ENCODE data around the gene TBCCD1. TPM values are rescaled to one million over a fixed set of nuclear protein-coding genes. Genes with fewer than 3 reads are reported as not detected.
A peak's percentile ranks its signal among the peaks of the same experiment; 100 is the strongest.

Gene TBCCD1, protein sequence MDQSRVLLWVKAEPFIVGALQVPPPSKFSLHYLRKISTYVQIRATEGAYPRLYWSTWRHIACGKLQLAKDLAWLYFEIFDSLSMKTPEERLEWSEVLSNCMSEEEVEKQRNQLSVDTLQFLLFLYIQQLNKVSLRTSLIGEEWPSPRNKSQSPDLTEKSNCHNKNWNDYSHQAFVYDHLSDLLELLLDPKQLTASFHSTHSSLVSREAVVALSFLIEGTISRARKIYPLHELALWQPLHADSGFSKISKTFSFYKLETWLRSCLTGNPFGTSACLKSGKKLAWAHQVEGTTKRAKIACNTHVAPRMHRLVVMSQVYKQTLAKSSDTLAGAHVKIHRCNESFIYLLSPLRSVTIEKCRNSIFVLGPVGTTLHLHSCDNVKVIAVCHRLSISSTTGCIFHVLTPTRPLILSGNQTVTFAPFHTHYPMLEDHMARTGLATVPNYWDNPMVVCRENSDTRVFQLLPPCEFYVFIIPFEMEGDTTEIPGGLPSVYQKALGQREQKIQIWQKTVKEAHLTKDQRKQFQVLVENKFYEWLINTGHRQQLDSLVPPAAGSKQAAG
- total RNA-seq (1 to 10 TPM; 6.4 to 8.4 (median 7.5) TPM), polyA plus RNA-seq (4.7 TPM)
- long read RNA-seq, donor 1, transcript TBCCD1-201 (8 exons, 2,441 nt) = major isoform, 31 of 34 reads
- long read RNA-seq, donor 1, partial matches to known transcripts = 2 of 34 reads
- long read RNA-seq, donor 1, other reads (novel, unspliced or antisense) = 1 of 34 reads
- long read RNA-seq, donor 2, transcript TBCCD1-201 (8 exons, 2,441 nt) = major isoform, 15 of 16 reads
- long read RNA-seq, donor 2, partial matches to known transcripts = 0 of 16 reads
- long read RNA-seq, donor 2, other reads (novel, unspliced or antisense) = 1 of 16 reads
- long read RNA-seq, donor 3, transcript TBCCD1-201 (8 exons, 2,441 nt) = major isoform, 52 of 62 reads
- long read RNA-seq, donor 3, partial matches to known transcripts = 2 of 62 reads
- long read RNA-seq, donor 3, other reads (novel, unspliced or antisense) = 8 of 62 reads
- long read RNA-seq, donor 4, transcript TBCCD1-201 (8 exons, 2,441 nt) = major isoform, 6 of 8 reads
- long read RNA-seq, donor 4, partial matches to known transcripts = 0 of 8 reads
- long read RNA-seq, donor 4, other reads (novel, unspliced or antisense) = 2 of 8 reads

DNA sequence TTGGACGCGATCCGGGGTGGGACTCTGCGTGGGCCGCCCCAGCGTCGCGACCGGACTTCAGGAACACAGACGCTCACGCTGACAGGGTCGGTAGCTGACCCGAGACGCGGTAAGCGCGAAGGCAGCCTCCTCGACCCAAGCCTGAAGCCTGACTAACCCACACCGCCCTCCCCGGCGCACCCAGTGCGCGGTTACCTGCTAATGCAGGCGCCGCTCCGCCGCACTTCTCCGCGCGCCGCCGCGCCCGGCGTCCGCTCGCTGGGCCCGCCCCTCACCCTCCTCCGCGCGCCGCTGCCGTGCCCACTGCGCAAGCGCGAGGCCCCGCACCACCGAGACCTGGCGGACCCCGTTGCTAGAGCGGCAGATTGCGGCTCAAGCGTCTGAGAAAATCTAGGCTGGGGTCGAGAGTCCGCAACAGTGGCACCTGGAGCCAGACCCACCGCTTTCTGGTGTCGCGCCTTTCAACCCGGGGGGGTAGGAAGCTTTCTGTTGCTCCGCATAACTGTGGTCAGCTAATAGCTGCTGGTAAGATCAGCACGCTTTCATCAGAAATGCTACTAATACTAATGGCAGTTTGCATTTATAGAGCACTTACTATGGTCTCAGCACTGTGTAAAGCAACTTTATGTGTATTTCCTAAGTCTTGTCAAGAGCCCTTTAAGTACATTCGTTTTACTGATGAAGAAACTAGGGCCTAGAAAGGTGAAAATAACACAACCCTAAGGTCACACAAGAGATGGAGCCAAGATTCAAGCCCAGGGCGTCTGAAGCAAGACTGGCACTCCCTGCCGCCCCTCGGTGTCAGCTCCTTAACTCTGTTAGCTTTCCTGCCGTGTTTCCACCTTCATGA, at the start of gene TBCCD1:
TBCCD1 (minus strand) TSS at position 268 of the 850 bp plus-strand sequence. CDS start 3,010 bp downstream, outside the sequence.
- peak; percentile 89 to 97 (median 96) for DNase-seq
- H3K4me1 ChIP-seq (ENCODE audit: control insufficient read depth, insufficient read depth, low read length) = peaks cover 2% of the 10 kb centered on the region
- H3K27me3 ChIP-seq (ENCODE audit: control insufficient read depth, insufficient read depth) = no peaks in the 10 kb centered on the region
- no peaks in the 10 kb centered on the region for H3K9me3 ChIP-seq (ENCODE audit: control insufficient read depth, low read length)
- peak within 1 kb of the TSS; percentile 83 for H3K4me3 ChIP-seq (ENCODE audit: low read length)
- intact Hi-C loops (cut with DNase I) = no loop called here
- WGBS = under 1% methylated on average over 66 of the region's 66 CpGs
- H3K27ac ChIP-seq (ENCODE audit: low read length) = peak within 1 kb of the TSS; percentile 79
- peak; percentile 83 to 87 for ATAC-seq

DNA sequence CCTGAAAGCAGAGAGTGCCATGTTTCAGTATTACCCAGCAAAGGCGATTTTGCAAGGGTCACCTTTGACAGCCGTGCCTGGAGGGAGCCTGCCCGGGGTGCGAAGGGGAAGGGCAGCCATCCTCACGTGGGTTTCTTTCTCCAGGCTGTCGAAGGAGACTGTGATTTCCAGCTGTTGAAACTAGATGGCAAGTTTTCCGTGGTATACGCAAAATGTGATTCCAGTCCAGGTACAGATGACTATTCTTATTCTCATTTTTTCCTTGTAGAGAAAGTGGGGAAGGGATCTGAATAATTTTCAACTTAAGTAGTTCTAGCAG, 49.1 kb upstream of the TBCCD1 start:
- no peak for ATAC-seq
- peaks cover 3% of the 10 kb centered on the region for H3K4me1 ChIP-seq (ENCODE audit: control insufficient read depth, insufficient read depth, low read length)
- H3K27ac ChIP-seq (ENCODE audit: low read length) = no peak overlapping the region
- no peaks in the 10 kb centered on the region for H3K27me3 ChIP-seq (ENCODE audit: control insufficient read depth, insufficient read depth)
- no peaks in the 10 kb centered on the region for H3K9me3 ChIP-seq (ENCODE audit: control insufficient read depth, low read length)
- WGBS = 83% methylated on average over 8 of the region's 8 CpGs
- no peak overlapping the region for H3K4me3 ChIP-seq (ENCODE audit: low read length)
- intact Hi-C loops (cut with DNase I) = loop anchor here (5.0 to 10.0 kb wide), 5 partner anchors 136 to 546 kb away; no protein-coding TSS in a partner anchor
- no peak for DNase-seq

DNA sequence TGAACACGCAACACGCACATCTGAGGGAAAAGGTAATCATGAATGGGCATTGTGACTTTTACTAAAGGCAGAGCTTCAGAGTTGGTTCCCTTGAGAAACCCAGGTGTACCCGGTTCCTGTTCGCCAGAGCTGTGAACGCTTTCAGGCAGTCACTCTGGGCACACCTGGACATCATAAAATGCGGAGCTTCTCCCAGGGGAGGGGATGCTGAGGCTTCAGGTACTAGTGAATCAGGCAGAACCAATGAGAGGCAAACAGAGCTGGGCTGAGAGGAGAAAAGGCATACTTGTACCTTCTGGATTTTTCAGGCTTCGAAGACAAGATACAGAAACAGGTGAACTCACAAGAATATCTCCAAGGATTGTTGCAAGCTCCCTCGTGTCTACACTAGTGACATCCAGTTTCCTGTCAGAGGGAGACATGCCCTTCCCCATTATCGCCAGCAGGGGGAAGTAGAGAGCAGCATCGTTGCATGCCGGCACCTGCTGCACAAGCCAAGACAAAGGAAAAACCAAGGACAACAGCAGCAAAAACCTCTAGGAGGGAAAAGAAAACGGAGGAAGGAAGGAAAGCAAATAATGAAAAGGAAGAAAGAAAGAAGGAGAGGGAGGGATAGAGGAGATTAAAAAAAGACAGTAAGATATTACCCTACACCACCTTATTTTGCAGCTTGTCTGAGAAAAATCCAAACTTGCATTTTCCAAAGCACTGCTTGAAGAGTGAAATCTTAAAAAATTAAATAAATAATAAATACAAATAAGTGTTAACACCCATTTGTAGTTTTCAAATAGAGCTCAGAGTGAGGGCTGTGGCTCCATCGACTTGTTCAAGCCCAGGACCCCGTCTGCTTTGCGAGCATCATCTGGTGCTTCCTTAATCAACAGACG, 47.7 kb upstream of the TBCCD1 start:
- no peak overlapping the region for H3K4me3 ChIP-seq (ENCODE audit: low read length)
- no peaks in the 10 kb centered on the region for H3K9me3 ChIP-seq (ENCODE audit: control insufficient read depth, low read length)
- WGBS = 31% methylated on average over 16 of the region's 16 CpGs
- intact Hi-C loops (cut with DNase I) = loop anchor here (5.0 to 10.0 kb wide), 5 partner anchors 137 to 547 kb away; no protein-coding TSS in a partner anchor
- ATAC-seq (peak; percentile 67 to 74), DNase-seq (peak; percentile 50 to 86 (median 85))
- no peak overlapping the region for H3K27ac ChIP-seq (ENCODE audit: low read length)
- H3K4me1 ChIP-seq (ENCODE audit: control insufficient read depth, insufficient read depth, low read length) = peaks cover 3% of the 10 kb centered on the region
- H3K27me3 ChIP-seq (ENCODE audit: control insufficient read depth, insufficient read depth) = no peaks in the 10 kb centered on the region

DNA sequence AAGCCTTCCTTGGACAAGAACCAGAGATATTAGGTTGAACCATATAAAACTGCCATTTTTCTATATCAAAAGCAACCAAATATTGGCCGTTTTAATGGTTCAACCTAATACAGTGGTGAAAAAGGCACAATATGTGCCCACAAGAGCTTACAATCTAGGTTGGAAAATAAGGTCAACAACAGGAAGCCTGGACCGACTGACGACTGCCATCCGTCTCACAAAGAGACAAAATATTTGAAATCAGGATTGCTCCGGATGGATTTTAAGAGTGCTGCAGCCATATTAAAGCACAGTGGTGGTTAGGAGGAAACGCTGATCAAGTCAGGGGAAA, 47.1 kb upstream of the TBCCD1 start:
- ATAC-seq (no peak), DNase-seq (no peak)
- 49% methylated on average over 6 of the region's 6 CpGs for WGBS
- H3K27ac ChIP-seq (ENCODE audit: low read length) = no peak overlapping the region
- intact Hi-C loops (cut with DNase I) = loop anchor here in 2 of 4 donors (5.0 to 10.0 kb wide), 3 partner anchors 138 to 201 kb away; no protein-coding TSS in a partner anchor
- H3K9me3 ChIP-seq (ENCODE audit: control insufficient read depth, low read length) = no peaks in the 10 kb centered on the region
- H3K27me3 ChIP-seq (ENCODE audit: control insufficient read depth, insufficient read depth) = no peaks in the 10 kb centered on the region
- no peak overlapping the region for H3K4me3 ChIP-seq (ENCODE audit: low read length)
- H3K4me1 ChIP-seq (ENCODE audit: control insufficient read depth, insufficient read depth, low read length) = peaks cover 3% of the 10 kb centered on the region

DNA sequence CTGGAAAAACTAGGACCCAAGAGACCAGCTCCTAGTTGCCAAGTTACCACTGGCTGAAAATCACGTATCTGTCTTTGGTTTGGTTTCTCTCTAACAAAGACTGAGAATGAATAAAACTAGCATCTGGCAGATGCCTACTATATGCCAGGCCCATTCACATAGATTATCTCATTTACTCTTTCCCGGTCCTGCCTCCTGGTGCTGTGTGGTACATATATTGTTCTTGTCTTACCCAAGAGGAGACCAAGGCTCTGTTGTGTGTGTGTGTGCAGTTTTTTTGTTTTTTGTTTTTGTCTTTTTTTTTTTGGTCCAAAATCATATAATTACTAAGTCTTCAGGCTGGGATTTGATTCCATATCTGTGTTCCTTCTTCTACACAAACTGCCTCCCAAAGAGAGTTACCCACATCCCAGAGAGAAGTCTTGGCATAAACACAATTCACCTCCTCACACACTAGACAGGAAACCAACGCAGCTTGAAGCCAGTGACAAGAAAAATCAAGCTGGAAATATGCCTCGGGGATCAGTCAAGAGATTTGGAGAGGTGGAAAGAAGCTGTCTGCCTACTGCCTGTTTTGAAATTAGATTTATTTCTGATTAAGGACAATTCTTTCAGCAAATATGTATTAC, 46.6 kb upstream of the TBCCD1 start:
- no peak for ATAC-seq

DNA sequence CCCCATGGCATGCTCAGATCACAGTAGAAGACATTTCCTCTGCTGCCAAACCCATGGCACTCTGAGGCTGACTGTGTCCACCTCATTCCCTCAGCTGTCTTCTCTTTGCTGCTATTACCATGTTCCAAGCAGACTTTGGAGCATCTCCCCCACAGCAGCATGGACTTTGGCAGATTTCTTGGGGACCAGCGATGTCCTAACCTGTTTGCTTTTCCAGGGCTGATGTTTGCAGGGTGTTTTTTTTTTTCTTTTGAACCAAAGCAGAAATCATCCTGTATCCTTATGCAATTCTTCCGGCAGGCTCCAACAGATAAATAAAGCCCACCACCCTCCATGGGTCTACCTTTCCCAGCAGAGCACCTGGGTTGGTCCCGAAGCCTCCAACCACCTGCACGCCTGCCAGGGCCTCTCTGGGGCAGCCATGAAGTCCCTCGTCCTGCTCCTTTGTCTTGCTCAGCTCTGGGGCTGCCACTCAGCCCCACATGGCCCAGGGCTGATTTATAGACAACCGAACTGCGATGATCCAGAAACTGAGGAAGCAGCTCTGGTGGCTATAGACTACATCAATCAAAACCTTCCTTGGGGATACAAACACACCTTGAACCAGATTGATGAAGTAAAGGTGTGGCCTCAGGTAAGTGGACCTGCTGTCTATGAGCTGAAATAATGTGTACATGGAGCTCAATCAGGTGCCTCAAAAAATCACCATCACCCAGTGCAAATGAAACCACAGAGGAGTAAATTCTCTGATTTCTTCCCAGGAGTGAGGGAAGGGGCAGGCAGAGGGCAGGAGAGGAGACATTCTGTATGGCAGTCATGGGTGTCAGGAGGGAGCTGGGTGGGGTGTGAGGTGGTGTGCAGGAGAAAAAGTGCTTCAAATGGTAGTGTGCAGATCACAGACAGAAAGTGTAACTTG, 45.8 kb upstream of the TBCCD1 start, which contains the start of gene AHSG:
AHSG (plus strand) TSS at position 340 of the 916 bp plus-strand sequence; CDS start at position 422, 82 bp downstream.
- H3K4me1 ChIP-seq (ENCODE audit: control insufficient read depth, insufficient read depth, low read length) = peaks cover 3% of the 10 kb centered on the region
- no peak within 1 kb of the TSS for H3K4me3 ChIP-seq (ENCODE audit: low read length)
- WGBS = 89% methylated on average over 7 of the region's 7 CpGs
- DNase-seq (no peak), ATAC-seq (no peak)
- no peaks in the 10 kb centered on the region for H3K9me3 ChIP-seq (ENCODE audit: control insufficient read depth, low read length)
- intact Hi-C loops (cut with DNase I) = loop anchor here in 2 of 4 donors (5.0 to 10.0 kb wide), 3 partner anchors 139 to 202 kb away; no protein-coding TSS in a partner anchor
- no peak within 1 kb of the TSS for H3K27ac ChIP-seq (ENCODE audit: low read length)
- H3K27me3 ChIP-seq (ENCODE audit: control insufficient read depth, insufficient read depth) = no peaks in the 10 kb centered on the region

More for the DNA sequence above, 46.6 kb upstream of the TBCCD1 start:
- no peaks in the 10 kb centered on the region for H3K9me3 ChIP-seq (ENCODE audit: control insufficient read depth, low read length)
- no peak overlapping the region for H3K4me3 ChIP-seq (ENCODE audit: low read length)
- H3K4me1 ChIP-seq (ENCODE audit: control insufficient read depth, insufficient read depth, low read length) = peaks cover 3% of the 10 kb centered on the region
- DNase-seq = no peak
- 39% methylated on average over 4 of the region's 4 CpGs for WGBS
- H3K27ac ChIP-seq (ENCODE audit: low read length) = no peak overlapping the region
- intact Hi-C loops (cut with DNase I) = loop anchor here in 2 of 4 donors (5.0 to 10.0 kb wide), 3 partner anchors 139 to 201 kb away; no protein-coding TSS in a partner anchor
- no peaks in the 10 kb centered on the region for H3K27me3 ChIP-seq (ENCODE audit: control insufficient read depth, insufficient read depth)

- ATAC-seq = no peak
- DNase-seq = no peak
- H3K9me3 ChIP-seq (ENCODE audit: control insufficient read depth, low read length) = no peaks in the 10 kb centered on the region
- no peak overlapping the region for H3K4me3 ChIP-seq (ENCODE audit: low read length)
- no peaks in the 10 kb centered on the region for H3K27me3 ChIP-seq (ENCODE audit: control insufficient read depth, insufficient read depth)
- 71% methylated on average over 5 of the region's 5 CpGs for WGBS
- no peak overlapping the region for H3K27ac ChIP-seq (ENCODE audit: low read length)
- intact Hi-C loops (cut with DNase I) = loop anchor here in 2 of 4 donors (5.0 to 10.0 kb wide), 3 partner anchors 140 to 203 kb away; no protein-coding TSS in a partner anchor
- no peaks in the 10 kb centered on the region for H3K4me1 ChIP-seq (ENCODE audit: control insufficient read depth, insufficient read depth, low read length)
Observed at GRCh38 chr3:186612065-186612464, 44.9 kb upstream of the TBCCD1 start.

DNA sequence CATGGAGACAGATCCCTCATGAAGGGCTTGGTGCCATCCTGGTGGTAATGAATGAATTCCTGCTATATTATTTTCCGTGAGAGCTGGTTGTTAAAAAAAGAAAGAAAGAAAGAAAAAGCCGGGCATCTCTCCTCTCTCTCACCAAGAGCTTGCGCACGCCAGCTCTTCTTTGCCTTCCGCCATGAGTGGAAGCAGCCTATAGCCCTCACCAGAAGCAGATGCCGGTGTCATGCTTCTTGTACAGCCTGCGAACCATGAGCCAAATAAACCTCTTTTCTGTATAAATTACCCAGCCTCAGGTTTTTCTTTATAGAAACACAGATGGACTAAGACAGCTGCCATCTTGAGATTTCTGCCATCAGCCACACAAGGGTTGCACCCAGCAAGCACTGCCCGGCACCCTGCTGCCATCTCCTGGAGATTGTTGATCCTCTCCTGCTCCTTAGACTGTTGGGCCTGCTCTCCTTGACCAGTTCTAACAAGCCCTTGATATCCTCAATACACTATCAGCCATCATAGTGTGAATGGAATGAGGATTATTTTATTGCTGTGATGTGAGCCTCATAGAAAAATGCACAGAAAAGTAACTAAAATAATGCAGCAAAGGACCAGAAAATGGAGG, 42.2 kb upstream of the TBCCD1 start:
- 89% methylated on average over 8 of the region's 8 CpGs for WGBS
- intact Hi-C loops (cut with DNase I) = no loop called here

More for the DNA sequence above, 42.2 kb upstream of the TBCCD1 start:
- ATAC-seq (no peak), DNase-seq (no peak)
- Histone ChIP-seq H3K27ac (ENCODE audit: low read length) (no peak overlapping the region), H3K27me3 (ENCODE audit: control insufficient read depth, insufficient read depth) (no peaks in the 10 kb centered on the region), H3K4me1 (ENCODE audit: control insufficient read depth, insufficient read depth, low read length) (no peaks in the 10 kb centered on the region), H3K9me3 (ENCODE audit: control insufficient read depth, low read length) (no peaks in the 10 kb centered on the region), H3K4me3 (ENCODE audit: low read length) (no peak overlapping the region)
